Activated naive CD4-positive, alpha-beta T cell (primary cell): ENCODE results near the gene TNKS1BP1.
"Not testable (repeated sequence)": the region's sequence is repeated elsewhere in the genome, so short reads cannot be mapped to it uniquely, and the experiment has no call there.

Source experiments
- DNase-seq, 4 experiments: peaks; one replicate each; lab custom pipeline; 2025; lab: John Stamatoyannopoulos, UW

TNKS1BP1 gene

GRCh38 chr11:57288771-57289579 lies 35.8 kb downstream of the TNKS1BP1 start:
- DNase-seq: no peak

DNA sequence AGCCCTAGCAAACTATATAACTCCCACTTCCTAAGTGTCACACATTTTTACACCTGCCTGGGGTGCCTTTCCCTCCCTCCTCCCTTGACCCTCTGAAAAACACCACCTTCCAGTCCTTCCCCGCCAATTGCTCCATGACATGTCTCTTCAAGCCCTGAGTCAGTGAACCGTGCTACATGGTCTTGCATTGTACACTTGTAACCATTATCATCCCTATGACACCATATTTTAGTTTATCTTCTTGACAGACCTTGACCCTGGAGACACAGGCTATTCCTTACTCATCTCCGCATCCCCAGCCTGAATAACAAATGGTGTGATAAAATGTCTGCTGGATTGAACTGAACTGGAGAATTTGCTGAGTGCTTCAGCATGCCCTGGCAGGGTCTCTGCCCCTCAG lies 36.9 kb downstream of the TNKS1BP1 start:
- no peak for DNase-seq

GRCh38 chr11:57283231-57283990 lies 41.3 kb downstream of the TNKS1BP1 start:
- no peak for DNase-seq

GRCh38 chr11:57281546-57281945 lies 43.2 kb downstream of the TNKS1BP1 start:
- not testable (repeated sequence) for DNase-seq

DNA sequence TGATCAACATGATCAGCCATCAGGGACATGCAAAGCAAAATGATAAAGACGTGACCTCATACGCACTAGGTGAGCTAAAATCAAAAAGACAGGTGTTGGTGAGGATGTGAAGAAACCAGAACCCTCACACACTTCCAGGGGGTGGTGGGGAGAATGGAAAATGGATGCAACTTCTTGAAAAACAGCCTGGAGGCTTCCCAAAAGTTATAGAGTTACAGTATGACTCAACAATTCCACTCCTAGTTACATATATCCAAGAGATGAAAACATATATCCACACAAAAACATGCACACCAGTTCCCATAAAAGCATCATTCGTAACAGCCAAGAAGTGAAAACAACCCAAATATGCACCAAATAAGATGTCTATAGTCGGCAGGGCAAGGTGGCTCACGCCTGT lies 45.6 kb downstream of the TNKS1BP1 start:
- DNase-seq: no peak

- no peak for DNase-seq
Observed at GRCh38 chr11:57278721-57279095, 46.0 kb downstream of the TNKS1BP1 start.

DNA sequence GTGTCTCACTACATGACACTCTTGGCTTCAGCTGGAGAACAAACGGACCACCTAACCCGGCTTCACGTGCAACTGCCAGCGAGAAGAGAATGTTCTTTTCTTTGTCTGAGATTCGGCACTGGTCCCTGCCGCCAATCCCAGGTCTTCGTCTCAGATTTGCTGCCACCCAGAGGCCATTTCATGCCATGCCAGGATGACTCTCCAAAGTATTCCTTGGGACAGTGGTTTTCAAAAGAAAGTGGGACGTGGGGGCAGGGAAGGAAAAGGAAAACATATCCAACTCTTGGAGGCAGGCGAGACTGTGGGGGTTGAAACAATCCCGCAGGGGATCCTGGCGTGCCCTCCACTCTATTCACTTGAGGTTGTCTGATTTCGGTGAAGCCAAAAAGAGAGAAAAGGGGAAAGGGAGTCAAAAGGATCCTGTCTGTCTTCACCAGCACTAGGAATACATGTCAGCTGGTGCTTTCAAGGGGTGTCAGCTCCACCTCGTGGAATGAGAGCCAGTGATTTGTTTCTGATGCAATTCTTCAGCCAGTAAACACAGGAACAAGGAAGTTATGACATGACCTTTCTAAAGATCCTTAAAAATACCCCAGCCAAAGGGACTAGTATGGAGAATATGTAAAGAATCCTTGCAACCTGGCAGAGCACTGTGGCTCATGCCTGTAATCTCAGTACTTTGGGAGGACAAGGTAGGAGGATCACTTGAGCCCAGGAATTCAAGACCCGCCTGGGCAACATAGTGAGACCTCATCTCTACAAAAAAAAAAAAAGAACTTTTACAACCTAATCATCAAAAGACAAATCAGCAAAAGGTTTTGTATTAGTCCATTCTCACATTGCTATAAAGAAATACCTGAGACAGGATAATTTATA lies 46.7 kb downstream of the TNKS1BP1 start:
- DNase-seq: no peak

- no peak for DNase-seq
Observed at GRCh38 chr11:57276971-57277675, 47.6 kb downstream of the TNKS1BP1 start.

DNA sequence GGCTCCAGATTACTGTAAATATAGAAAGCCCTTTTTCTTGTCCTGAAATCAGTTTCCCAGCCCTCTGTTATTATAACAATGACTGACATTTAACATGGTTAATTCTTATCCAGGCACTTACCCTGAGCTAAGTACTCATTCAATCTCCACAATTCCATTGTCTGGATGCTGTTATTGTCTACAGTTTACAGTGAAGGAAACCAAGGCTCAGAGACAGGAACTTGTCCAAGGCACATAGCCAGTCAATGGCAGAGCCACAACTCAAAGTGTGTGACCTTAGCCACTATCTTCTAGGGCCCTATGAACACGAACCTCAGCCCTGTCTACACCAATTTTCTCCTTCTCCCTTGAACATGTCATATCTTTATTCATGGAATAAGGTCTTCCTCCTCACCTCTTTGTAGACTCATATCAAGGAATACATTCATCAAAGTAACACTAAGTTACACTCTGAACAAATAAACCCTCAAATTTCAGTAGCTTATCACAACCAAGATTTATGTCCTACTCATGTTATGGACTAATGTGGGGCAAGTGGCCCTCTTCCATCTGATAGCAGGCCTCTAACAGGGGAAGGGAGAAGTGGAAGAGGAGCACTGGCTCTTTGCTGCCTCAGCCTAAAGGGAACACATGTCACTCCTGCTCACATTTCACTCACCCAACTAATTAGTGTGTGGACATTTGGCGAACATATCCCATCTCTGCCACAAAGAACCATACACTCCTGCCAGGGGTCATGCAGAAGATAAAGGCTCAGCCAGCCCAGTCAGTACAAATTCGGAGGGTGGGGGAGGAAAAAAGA lies 48.4 kb downstream of the TNKS1BP1 start:
- no peak for DNase-seq

DNA sequence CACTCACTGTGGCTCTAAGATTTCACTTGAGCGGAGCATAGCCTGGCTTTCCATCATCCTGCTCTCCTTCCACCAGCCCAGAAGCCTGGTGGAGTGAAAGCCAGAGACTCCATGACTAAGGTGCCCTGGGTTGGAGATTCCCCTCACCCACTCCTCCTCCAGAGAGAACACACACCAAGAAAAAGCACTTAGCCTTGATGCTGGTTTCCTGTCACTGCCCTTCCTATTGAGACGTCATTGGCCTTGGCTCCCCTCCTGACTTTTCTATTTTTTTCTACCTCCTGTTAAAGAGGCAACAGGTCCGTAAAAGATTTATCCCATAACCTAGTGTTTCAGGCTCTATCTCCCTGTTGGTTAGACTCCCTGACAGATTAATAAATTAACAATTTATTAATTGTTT lies 49.2 kb downstream of the TNKS1BP1 start:
- no peak for DNase-seq

- DNase-seq: no peak
Observed at GRCh38 chr11:57274904-57275498, 49.8 kb downstream of the TNKS1BP1 start.

- no peak for DNase-seq
Observed at GRCh38 chr11:57273448-57274058, 51.2 kb downstream of the TNKS1BP1 start.

DNA sequence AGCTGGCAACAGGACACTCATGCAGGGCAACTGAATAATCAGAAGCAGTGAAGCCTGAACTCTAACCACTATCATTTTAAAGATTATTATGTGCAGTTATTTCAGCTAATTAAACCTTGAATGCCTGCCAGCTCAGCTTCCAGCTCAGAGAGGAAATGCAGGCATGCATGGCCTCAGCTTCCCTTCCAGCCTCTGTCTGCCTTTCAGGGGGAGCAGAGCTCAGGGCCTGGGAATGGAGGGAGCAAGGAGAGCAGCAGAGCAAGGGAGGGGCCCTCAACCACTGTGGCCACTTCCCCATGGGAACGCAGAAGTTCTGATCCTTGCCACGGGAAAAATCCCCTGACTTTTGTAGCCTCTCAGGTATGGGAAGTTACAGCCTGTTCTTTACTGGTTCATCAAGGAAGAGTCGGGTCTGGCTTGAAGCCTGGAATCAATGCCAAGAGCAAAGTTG lies 55.2 kb downstream of the TNKS1BP1 start:
- DNase-seq: no peak

DNA sequence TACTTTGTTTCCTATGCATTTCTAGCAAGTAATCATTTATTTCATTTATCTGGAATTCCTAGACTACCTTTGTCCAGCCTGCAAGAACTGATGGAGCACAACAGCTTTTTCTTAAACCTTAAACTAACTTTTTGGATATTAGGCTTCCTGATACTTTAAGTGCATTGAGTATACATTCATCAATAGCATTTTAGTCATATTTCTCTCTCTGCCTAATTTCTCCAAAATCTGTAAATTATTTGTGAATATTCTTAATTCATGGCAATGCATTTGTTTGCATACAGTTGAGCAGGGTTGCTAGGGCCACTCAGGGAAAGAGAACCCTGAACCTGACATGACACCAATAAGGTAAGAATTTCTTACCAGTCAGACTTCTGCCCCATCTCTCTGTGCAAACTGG lies 58.6 kb downstream of the TNKS1BP1 start:
- DNase-seq: no peak

DNA sequence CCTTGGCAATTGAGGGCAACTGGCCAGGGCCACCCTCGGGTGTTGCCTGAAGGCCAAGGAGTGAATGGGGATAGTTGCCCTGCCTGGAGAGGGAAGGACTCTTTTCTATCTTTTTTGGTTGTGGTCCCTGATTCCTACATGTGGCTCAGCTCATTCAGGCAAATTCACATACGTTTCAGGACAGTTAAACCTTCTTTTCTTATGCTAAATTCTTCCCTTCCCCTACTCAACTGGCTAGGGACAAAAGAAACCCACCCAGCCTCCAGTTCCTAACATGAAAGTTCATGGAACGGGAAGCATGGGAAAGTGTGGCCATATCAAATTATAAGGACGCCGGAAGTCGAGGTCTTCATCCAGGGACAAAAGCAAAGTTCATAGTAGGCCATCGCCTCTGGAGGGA lies 61.4 kb downstream of the TNKS1BP1 start:
- no peak for DNase-seq

GRCh38 chr11:57262157-57262556 lies 62.6 kb downstream of the TNKS1BP1 start:
- no peak for DNase-seq

GRCh38 chr11:57260937-57261783 lies 63.6 kb downstream of the TNKS1BP1 start:
- no peak for DNase-seq

- DNase-seq: no peak
Observed at GRCh38 chr11:57256119-57256518, 68.6 kb downstream of the TNKS1BP1 start.

GRCh38 chr11:57255618-57256017 lies 69.1 kb downstream of the TNKS1BP1 start:
- DNase-seq: no peak
